RWPE1 (cell line): ENCODE measurements around the gene STAG2.

ENCODE experiments used
- CTCF ChIA-PET: fragments of 350-600 bp; sonication (Branson Sonifier 250); formaldehyde crosslinking; extraction: SDS; loops from one replicate; lab custom pipeline; 2021; lab: Yijun Ruan, JAX
- POLR2A ChIA-PET: fragments of 400-600 bp; formaldehyde crosslinking; extraction: SDS; loops from one replicate; lab custom pipeline; 2020; ENCODE audit warnings: antibody characterized with exemption; ENCODE audit not compliant: low non-redundant PET; lab: Yijun Ruan, JAX
- DNase-seq: peaks from one replicate; pipeline ENCODE4 v3.0.0; 2012; ENCODE audit warnings: low spot score
- H3K27ac ChIP-seq: fragments of 450-650 bp; 2 replicates; pipeline ENCODE4 v1.5.1; 2017
- CTCF ChIP-seq: fragments of 450-650 bp; conservative IDR thresholded peaks from 2 replicates; pipeline ENCODE4 v1.5.1; 2017; ENCODE audit warnings: low read depth, mild to moderate bottlenecking

Gene STAG2

GRCh38 chrX:123993904-123994635 is 32.6 kb downstream of the STAG2 start:
- POLR2A ChIA-PET, result no interaction called here
- H3K27ac ChIP-seq, result no peak overlapping the region
- CTCF ChIA-PET, result no interaction called here
- no peak for DNase-seq
- TF ChIP-seq CTCF, result no peak

GRCh38 chrX:123994730-123995129 is 33.2 kb downstream of the STAG2 start:
- CTCF ChIA-PET, result no interaction called here

GRCh38 chrX:124001581-124001980 is 40.1 kb downstream of the STAG2 start:
- no peak overlapping the region for H3K27ac ChIP-seq
- POLR2A ChIA-PET, result no interaction called here
- DNase-seq, result no peak
- no peak for TF ChIP-seq CTCF
- CTCF ChIA-PET, result no interaction called here

More at GRCh38 chrX:123994730-123995129, 33.2 kb downstream of the STAG2 start:
- H3K27ac ChIP-seq, result no peak overlapping the region
- no peak for DNase-seq
- no peak for TF ChIP-seq CTCF
- POLR2A ChIA-PET, result no interaction called here

- DNase-seq, result no peak
- TF ChIP-seq CTCF, result no peak
- no peak overlapping the region for H3K27ac ChIP-seq
- CTCF ChIA-PET, result no interaction called here
- POLR2A ChIA-PET, result no interaction called here
Observed at GRCh38 chrX:124005228-124005627, 43.7 kb downstream of the STAG2 start.

GRCh38 chrX:124010157-124010556 is 48.7 kb downstream of the STAG2 start:
- no peak overlapping the region for H3K27ac ChIP-seq
- ChIA-PET CTCF (no interaction called here), POLR2A (no interaction called here)
- TF ChIP-seq CTCF, result no peak
- DNase-seq, result no peak

GRCh38 chrX:124010566-124010965 is 49.1 kb downstream of the STAG2 start:
- TF ChIP-seq CTCF, result no peak
- CTCF ChIA-PET, result no interaction called here
- no peak for DNase-seq
- no peak overlapping the region for H3K27ac ChIP-seq
- POLR2A ChIA-PET, result no interaction called here
